GM10266 (cell line): ENCODE results near the gene ACTL10.
"Not testable (repeated sequence)": the region's sequence is repeated elsewhere in the genome, so short reads cannot be mapped to it uniquely, and the experiment has no call there.

ENCODE experiments used
- DNase-seq: peaks from one replicate; pipeline ENCODE4 v3.0.0; 2012; ENCODE audit errors: extremely low spot score
- CTCF ChIP-seq: IDR thresholded peaks from 2 replicates; pipeline ENCODE4 v1.5.1; 2012; ENCODE audit warnings: mild to moderate bottlenecking, low read depth; ENCODE audit not compliant: control insufficient read depth, insufficient read depth; ENCODE audit errors: missing control alignments

Gene ACTL10

DNA sequence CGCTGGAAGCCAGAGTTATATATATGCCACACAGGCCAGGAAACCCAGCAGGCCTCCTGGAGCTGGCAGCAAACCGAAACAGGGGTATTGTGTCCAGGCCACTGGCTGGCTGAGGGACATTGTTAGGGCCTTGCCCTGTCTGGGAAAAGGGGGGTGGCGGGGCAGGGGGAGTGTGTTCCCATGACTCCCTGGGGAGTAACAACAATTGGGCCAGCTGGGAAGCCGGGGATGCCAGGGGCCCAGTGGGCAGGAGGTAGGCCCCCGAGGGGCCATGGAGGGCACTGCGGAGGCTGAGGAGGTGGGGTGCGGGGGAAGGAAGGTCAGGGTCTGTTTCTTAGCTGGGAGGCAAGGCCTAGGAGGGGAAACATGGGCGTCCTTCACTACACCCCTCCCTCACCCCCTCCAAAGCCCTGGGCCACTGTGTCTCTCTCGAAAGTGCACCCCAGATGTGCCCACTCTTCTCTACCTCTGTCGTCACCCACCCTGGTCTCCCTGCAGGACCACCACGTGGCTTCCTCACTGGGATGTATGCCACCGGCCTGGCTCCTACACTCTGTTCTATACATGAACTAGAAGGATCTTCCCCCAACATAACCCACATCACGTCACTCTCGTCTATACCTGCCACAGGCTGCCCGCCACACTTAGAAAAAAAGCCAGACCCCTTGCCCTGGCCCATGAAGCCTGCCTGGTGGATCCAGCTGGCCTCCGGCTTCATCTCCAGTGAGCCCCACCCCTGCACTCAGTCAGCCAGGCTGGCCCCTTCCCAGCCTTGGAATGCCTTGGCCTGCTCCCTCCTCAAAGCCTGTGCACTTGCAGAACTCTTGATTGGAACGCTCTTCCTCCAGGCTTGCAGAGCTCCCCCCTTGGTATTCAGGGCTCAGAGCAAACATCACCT is 27.2 kb downstream of the ACTL10 start:
- TF ChIP-seq CTCF, result no peak
- no peak for DNase-seq

GRCh38 chr20:33694639-33695012 is 27.9 kb downstream of the ACTL10 start:
- DNase-seq, result no peak
- no peak for TF ChIP-seq CTCF

DNA sequence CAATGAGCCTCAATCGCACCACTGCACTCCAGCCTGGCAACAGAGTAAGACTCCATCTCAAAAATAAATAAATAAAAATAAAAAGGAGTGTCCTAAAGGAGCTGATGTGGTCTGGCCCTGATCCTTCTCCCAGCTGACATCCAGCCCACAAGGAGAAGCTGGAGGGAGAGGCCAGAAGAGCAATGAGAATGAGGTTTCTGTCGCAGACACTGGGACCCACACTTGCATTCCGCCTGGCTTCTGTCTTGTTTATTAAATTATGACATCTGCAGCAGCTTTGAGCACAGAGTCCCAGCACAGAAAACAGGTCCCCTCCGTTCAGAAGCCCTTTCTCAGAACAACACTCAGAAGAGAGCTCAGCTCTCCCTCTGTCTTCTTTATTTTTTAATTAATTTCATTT is 29.7 kb downstream of the ACTL10 start:
- no peak for DNase-seq
- TF ChIP-seq CTCF, result no peak

- DNase-seq, result no peak
- no peak for TF ChIP-seq CTCF
Observed at GRCh38 chr20:33697129-33697528, 30.4 kb downstream of the ACTL10 start.

GRCh38 chr20:33698966-33699365 is 32.2 kb downstream of the ACTL10 start:
- DNase-seq, result not testable (repeated sequence)

GRCh38 chr20:33700696-33701441 is 34.1 kb downstream of the ACTL10 start:
- not testable (repeated sequence) for DNase-seq

DNA sequence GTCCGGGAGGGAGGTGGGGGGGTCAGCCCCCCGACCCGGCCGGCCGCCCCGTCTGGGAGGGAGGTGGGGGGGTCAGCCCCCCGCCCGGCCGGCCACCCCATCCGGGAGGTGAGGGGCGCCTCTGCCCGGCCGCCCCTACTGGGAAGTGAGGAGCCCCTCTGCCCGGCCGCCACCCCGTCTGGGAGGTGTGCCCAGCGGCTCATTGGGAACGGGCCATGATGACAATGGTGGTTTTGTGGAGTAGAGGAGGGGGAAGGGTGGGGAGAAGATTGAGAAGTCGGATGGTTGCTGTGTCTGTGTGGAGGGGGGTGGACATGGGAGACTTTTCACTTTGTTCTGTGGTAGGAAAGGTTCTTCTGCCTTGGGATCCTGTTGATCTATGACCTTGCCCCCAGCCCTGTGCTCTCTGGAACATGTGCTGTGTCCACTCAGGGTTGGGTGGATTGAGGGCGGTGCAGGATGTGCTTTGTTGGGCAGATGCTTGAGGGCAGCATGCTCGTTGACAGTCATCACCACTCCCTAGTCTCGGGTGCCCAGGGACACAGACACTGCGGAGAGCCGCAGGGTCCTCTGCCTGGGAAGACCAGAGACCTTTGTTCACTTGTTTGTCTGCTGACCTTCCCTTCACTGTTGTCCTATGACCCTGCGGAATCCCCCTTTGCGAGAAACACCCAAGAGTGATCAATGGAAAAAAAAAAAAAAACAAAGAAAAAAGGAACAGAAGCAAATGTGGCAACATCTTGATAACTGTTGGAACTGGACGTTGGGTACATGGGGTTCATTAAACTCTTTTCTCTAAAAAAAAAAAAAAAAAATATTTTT is 35.1 kb downstream of the ACTL10 start:
- no peak for TF ChIP-seq CTCF
- DNase-seq, result no peak

GRCh38 chr20:33702861-33703260 is 36.1 kb downstream of the ACTL10 start:
- no peak for TF ChIP-seq CTCF
- no peak for DNase-seq
